Coronary artery (tissue), 2 donors: ENCODE data around the gene S100B.
"Not testable (repeated sequence)": the region's sequence is repeated elsewhere in the genome, so short reads cannot be mapped to it uniquely, and the experiment has no call there.

Experiments used
- DNase-seq: peaks from one replicate; pipeline ENCODE4 v3.0.0-alpha.2; 2017; ENCODE audit warnings: low spot score
- H3K27ac ChIP-seq, 2 donors: fragments of 200-600 bp; sonication (generic); one replicate each; pipeline ENCODE4 v1.5.1; 2016 to 2019
- H3K4me3 ChIP-seq: fragments of 200-600 bp; sonication (generic); 2 replicates; pipeline ENCODE4 v1.5.1; 2016; ENCODE audit warnings: mild to moderate bottlenecking, moderate library complexity
- CTCF ChIP-seq: fragments of 200-600 bp; sonication (generic); IDR thresholded peaks from one replicate; pipeline ENCODE4 v1.5.1; 2019; ENCODE audit warnings: antibody characterized with exemption

S100B gene

GRCh38 chr21:46636181-46636512 is 31.3 kb upstream of the S100B start:
- DNase-seq = no peak
- TF ChIP-seq CTCF = no peak
- Histone ChIP-seq H3K4me3 (peak overlapping the region; percentile 83), H3K27ac (peak overlapping the region; percentile 90 to 100)

- peak; percentile 98 for DNase-seq
- TF ChIP-seq CTCF = no peak
- Histone ChIP-seq H3K27ac (peak within 1 kb of the TSS; percentile 90 to 100), H3K4me3 (peak within 1 kb of the TSS; percentile 83)
These were observed 30.7 kb upstream of the S100B start, which contains the start of gene PRMT2 for GRCh38 chr21:46635324-46636180. TSS of gene PRMT2 (plus strand) at chr21:46635674. CDS start at chr21:46636952, 1,278 bp downstream.

- DNase-seq = no peak
- Histone ChIP-seq H3K27ac (peak overlapping the region; percentile 90 to 100), H3K4me3 (peak overlapping the region; percentile 83)
- TF ChIP-seq CTCF = no peak
These were observed 30.1 kb upstream of the S100B start for GRCh38 chr21:46634966-46635323.

GRCh38 chr21:46634427-46634826 is 29.5 kb upstream of the S100B start:
- no peak for DNase-seq
- no peak for TF ChIP-seq CTCF
- Histone ChIP-seq H3K4me3 (peak overlapping the region; percentile 83), H3K27ac (peak overlapping the region; percentile 90 to 100)

GRCh38 chr21:46633566-46633965 is 28.7 kb upstream of the S100B start:
- Histone ChIP-seq H3K27ac (no peak overlapping the region), H3K4me3 (no peak overlapping the region)
- TF ChIP-seq CTCF = no peak
- DNase-seq = no peak

- not testable (repeated sequence) for H3K27ac ChIP-seq, DNase-seq, H3K4me3 ChIP-seq
These were observed 26.0 kb upstream of the S100B start for GRCh38 chr21:46630915-46631314.

GRCh38 chr21:46628868-46629267 is 24.0 kb upstream of the S100B start:
- H3K4me3 ChIP-seq = no peak overlapping the region
- no peak for TF ChIP-seq CTCF
- no peak for DNase-seq
- no peak overlapping the region for H3K27ac ChIP-seq
